A549 treated with dexamethasone at 1 μM for 4 hours (cell line): ENCODE measurements around the gene DRICH1. TPM values are rescaled to one million over a fixed set of nuclear protein-coding genes. Genes with fewer than 3 reads are reported as not detected.

Source experiments
- total RNA-seq: library from RNA; stranded (reverse); fragments of 200-300 nt; extraction: Qiagen RNA extraction; gene quantifications from 5 replicates; pipeline ENCODE4 v1.2.3, GENCODE V29; 2022

DRICH1 gene, protein sequence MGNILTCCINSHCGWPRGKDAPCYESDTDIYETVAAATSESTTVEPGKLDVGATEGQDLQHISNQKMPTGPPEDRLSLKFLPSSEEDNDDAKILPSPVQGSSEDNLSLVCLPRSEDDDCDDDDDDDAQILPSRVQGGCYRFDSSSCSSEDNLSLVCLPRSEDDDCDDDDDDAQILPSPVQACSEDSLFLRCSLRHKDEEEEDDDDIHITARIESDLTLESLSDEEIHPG
- 0.11 to 0.41 TPM (median 0.12 TPM) in 4 of 5 replicates, not detected in the other for total RNA-seq

GRCh38 chr22:23632178-23632577 is at the start of gene DRICH1:
Gene DRICH1 (minus strand): TSS chr22:23632321. CDS start chr22:23632023, 298 bp downstream.

GRCh38 chr22:23579870-23580575 is 52.1 kb downstream of the DRICH1 start, which contains the start of gene IGLL1:
Gene IGLL1 (minus strand): TSS chr22:23580290. CDS start chr22:23580190, 100 bp downstream.

Other genes starting within 250 kb of the DRICH1 start
- gene IGLL1, start 52.0 kb downstream of the DRICH1 start, total RNA-seq = not detected in 5 replicates
- not detected in 5 replicates for gene RGL4, start 58.7 kb upstream of the DRICH1 start, total RNA-seq
- 1.1 to 1.5 TPM (median 1.3 TPM) in 5 replicates for gene ZNF70, start 118.8 kb upstream of the DRICH1 start, total RNA-seq
- gene VPREB3, start 122.1 kb upstream of the DRICH1 start, total RNA-seq = 0.33 to 1.2 TPM (median 0.80 TPM) in 5 replicates
- gene C22orf15, start 130.7 kb upstream of the DRICH1 start, total RNA-seq = not detected in 5 replicates
- gene CHCHD10, start 135.7 kb upstream of the DRICH1 start, total RNA-seq = 92.9 to 197 TPM (median 166 TPM) in 5 replicates
- 0.13 to 0.24 TPM (median 0.15 TPM) in 5 replicates for gene MMP11, start 140.5 kb upstream of the DRICH1 start, total RNA-seq
- 49.6 to 56.0 TPM (median 54.7 TPM) in 5 replicates for gene SMARCB1, start 154.6 kb upstream of the DRICH1 start, total RNA-seq
- 0.35 to 0.88 TPM (median 0.74 TPM) in 5 replicates for gene DERL3, start 206.7 kb upstream of the DRICH1 start, total RNA-seq
- 7.9 to 11.3 TPM (median 10.2 TPM) in 5 replicates for gene SLC2A11, start 225.6 kb upstream of the DRICH1 start, total RNA-seq